Heart left ventricle (tissue), 16 donors: ENCODE measurements around the gene LHX6. TPM values are rescaled to one million over a fixed set of nuclear protein-coding genes. Genes with fewer than 3 reads are reported as not detected.

Source experiments
- ATAC-seq, 4 donors: fragments of 200-7000 bp; cut with Tn5 transposase; one replicate each; pipeline ENCODE4 v1.9.1; 2020 to 2022; ENCODE audit warnings: moderate library complexity in 4 of 4, mild to moderate bottlenecking in 3 of 4, moderate number of reproducible peaks in 1 of 4
- DNase-seq, 5 donors: peaks; one replicate each; pipeline ENCODE4 v3.0.0-alpha.2; 2020
- H3K27ac ChIP-seq, 12 donors: fragments of 200-600 bp; sonication (generic) in 4 of 12; one replicate each; pipeline versions ENCODE4 v1.5.0 to v1.8.0; 2016 to 2022; ENCODE audit warnings: mild to moderate bottlenecking in 2 of 12
- H3K27me3 ChIP-seq, 9 donors: fragments of 200-600 bp; sonication (generic) in 2 of 9; one replicate each; pipeline versions ENCODE4 v1.5.1 to v1.8.0; 2016 to 2022; ENCODE audit warnings: mild to moderate bottlenecking in 3 of 9
- H3K36me3 ChIP-seq, 9 donors: fragments of 200-600 bp; sonication (generic) in 2 of 9; one replicate each; pipeline versions ENCODE4 v1.5.0 to v1.8.0; 2018 to 2022; ENCODE audit warnings: mild to moderate bottlenecking in 2 of 9
- H3K4me1 ChIP-seq, 12 donors: fragments of 200-600 bp; sonication (generic) in 4 of 12; one replicate each; pipeline versions ENCODE4 v1.5.0 to v1.8.0; 2016 to 2022; ENCODE audit warnings: mild to moderate bottlenecking in 3 of 12
- H3K4me3 ChIP-seq, 12 donors: fragments of 200-600 bp; sonication (generic) in 4 of 12; one replicate each; pipeline versions ENCODE4 v1.5.0 to v1.8.0; 2017 to 2022; ENCODE audit warnings: mild to moderate bottlenecking in 9 of 12, moderate library complexity in 4 of 12
- H3K9me3 ChIP-seq, 12 donors: fragments of 200-600 bp; sonication (generic) in 4 of 12; one replicate each; pipeline versions ENCODE4 v1.5.0 to v1.8.0; 2016 to 2022; ENCODE audit warnings: mild to moderate bottlenecking in 1 of 12
- POLR2A ChIP-seq, 2 donors: fragments of 450-650 bp; IDR thresholded peaks; one replicate each; pipeline ENCODE4 v1.6.1; 2017; ENCODE audit warnings: antibody characterized with exemption in 2 of 2, mild to moderate bottlenecking in 2 of 2, moderate library complexity in 2 of 2
- WGBS, 4 donors: extraction: QIAGEN DNeasy Blood & Tissue Kit in 2 of 4; methylation state at CpG; one replicate each; pipeline versions ENCODE4 v1.1.5 to v1.1.7; 2013 to 2018; 5-methylcytosine and 5-hydroxymethylcytosine counted together
- intact Hi-C, 10 donors: fragments of 100-400 bp; cut with DNase I; formaldehyde crosslinking; loops; one replicate each; pipeline versions ENCODE4 v1.11.1 to v1.14.2; 2022
- polyA plus RNA-seq, 2 donors: library from polyadenylated mRNA; stranded (reverse); fragments of 200-250 nt; gene quantifications; one replicate each; pipeline ENCODE4 v1.2.3, GENCODE V29; 2013
- total RNA-seq, 9 donors: library from RNA; depleted of rRNA in 2 of 9; stranded (reverse); fragments of >200 nt in 2 of 9; fragmentation: NEBNext Ultra II Directional in 3 of 9; extraction: Animal tissue kit (Norgen Biotek cat#: 25700) in 3 of 9; gene quantifications; one replicate each; pipeline versions ENCODE4 v1.1.0 to v1.2.4, GENCODE V29; 2016 to 2023
- TF ChIP-seq, protein P1 (sequence below), 12 donors: fragments of 200-600 bp; sonication (generic) in 4 of 12; IDR thresholded peaks; one replicate each; pipeline versions ENCODE4 v1.5.0 to v1.8.0; 2018 to 2022; ENCODE audit warnings: antibody characterized with exemption in 12 of 12, mild to moderate bottlenecking in 5 of 12
- donor health status: ischemic (EF 13 %, LVEDD 7.1; RV severe dilation, severe dysfunction).
- donor health status: healthy with polysubstance abuse.
- donor health status: DM: no; HTN: yes; CAD: no.
- donor health status: DM: no; HTN: no; CAD: no.
- donor health status: ischemic (EF 25% LVEDD 6.9; RV normal size, moderate dysfunction).
- donor health status: ischemic (EF 25% LVEDD 5.7; RV mildly dilated, moderate dysfunction).
- donor health status: healthy.
- donor health status: DM: yes; HTN: yes; CAD: no.
- donor health status: ischemic (EF 35%, LVEDD 5.7; RV mildly dilated, moderate dysfunction).
- donor health status: nonischemic (EF 11% LVEDD 7.7; RV severe dilation, severe dysfunction).
- donor health status: DM: yes; HTN: yes; CAD: no.
- donor health status: PGD.
- donor health status: ischemic (EF 29% LVEDD 5.4; RV normal size, mild dysfunction).
- donor health status: nonischemic (EF 23%, LVEDD 6.1; RV moderate dilation, normal function).

LHX6 gene
- total and polyA plus RNA-seq, 11 donors = 2.9 to 11.2 (median 6.5) TPM

GRCh38 chr9:122274055-122274454 lies 45.3 kb upstream of the LHX6 start:
- Histone ChIP-seq H3K4me3 (no peak overlapping the region), H3K27ac (no peak overlapping the region), H3K4me1 (peaks cover 0 to 5% (median 0%) of the 10 kb centered on the region in 12 donors), H3K9me3 (peaks cover 0 to 29% (median 9%) of the 10 kb centered on the region in 12 donors), H3K36me3 (peaks cover 0 to 43% (median 26%) of the 10 kb centered on the region in 9 donors), H3K27me3 (no peaks in the 10 kb centered on the region)
- DNase-seq (no peak), ATAC-seq (no peak)
- intact Hi-C loops = no loop called here
- 84 to 100% (median 96%) methylated on average over 2 of the region's 2 CpGs for WGBS, 4 donors
- TF ChIP-seq, protein P1, sequence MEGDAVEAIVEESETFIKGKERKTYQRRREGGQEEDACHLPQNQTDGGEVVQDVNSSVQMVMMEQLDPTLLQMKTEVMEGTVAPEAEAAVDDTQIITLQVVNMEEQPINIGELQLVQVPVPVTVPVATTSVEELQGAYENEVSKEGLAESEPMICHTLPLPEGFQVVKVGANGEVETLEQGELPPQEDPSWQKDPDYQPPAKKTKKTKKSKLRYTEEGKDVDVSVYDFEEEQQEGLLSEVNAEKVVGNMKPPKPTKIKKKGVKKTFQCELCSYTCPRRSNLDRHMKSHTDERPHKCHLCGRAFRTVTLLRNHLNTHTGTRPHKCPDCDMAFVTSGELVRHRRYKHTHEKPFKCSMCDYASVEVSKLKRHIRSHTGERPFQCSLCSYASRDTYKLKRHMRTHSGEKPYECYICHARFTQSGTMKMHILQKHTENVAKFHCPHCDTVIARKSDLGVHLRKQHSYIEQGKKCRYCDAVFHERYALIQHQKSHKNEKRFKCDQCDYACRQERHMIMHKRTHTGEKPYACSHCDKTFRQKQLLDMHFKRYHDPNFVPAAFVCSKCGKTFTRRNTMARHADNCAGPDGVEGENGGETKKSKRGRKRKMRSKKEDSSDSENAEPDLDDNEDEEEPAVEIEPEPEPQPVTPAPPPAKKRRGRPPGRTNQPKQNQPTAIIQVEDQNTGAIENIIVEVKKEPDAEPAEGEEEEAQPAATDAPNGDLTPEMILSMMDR (IDR thresholded peaks at IDR 0.05) = no peak
- TF ChIP-seq POLR2A (IDR thresholded peaks at IDR 0.05) = no peak

GRCh38 chr9:122268041-122268814 lies 39.5 kb upstream of the LHX6 start:
- Histone ChIP-seq H3K9me3 (no peaks in the 10 kb centered on the region), H3K4me3 (no peak overlapping the region), H3K27me3 (no peaks in the 10 kb centered on the region), H3K27ac (peak overlapping the region in 5 of 12 donors; percentile 0 to 32 (median 29)), H3K4me1 (peaks cover 11 to 37% (median 22%) of the 10 kb centered on the region in 12 donors), H3K36me3 (peaks cover 0 to 28% (median 22%) of the 10 kb centered on the region in 9 donors)
- TF ChIP-seq POLR2A (IDR thresholded peaks at IDR 0.05) = no peak
- TF ChIP-seq, protein P1 (IDR thresholded peaks at IDR 0.05) = no peak
- DNase-seq = no peak
- ATAC-seq = no peak
- intact Hi-C loops = loop anchor here in 6 of 10 donors (5.0 to 10.0 kb wide), 5 partner anchors 77 to 143 kb away; partner anchors contain the start of genes MORN5 (in 1 of the 6) and NDUFA8 (in 1 of the 6)
- WGBS, 4 donors = 57 to 71% (median 59%) methylated on average over 6 of the region's 6 CpGs

DNA sequence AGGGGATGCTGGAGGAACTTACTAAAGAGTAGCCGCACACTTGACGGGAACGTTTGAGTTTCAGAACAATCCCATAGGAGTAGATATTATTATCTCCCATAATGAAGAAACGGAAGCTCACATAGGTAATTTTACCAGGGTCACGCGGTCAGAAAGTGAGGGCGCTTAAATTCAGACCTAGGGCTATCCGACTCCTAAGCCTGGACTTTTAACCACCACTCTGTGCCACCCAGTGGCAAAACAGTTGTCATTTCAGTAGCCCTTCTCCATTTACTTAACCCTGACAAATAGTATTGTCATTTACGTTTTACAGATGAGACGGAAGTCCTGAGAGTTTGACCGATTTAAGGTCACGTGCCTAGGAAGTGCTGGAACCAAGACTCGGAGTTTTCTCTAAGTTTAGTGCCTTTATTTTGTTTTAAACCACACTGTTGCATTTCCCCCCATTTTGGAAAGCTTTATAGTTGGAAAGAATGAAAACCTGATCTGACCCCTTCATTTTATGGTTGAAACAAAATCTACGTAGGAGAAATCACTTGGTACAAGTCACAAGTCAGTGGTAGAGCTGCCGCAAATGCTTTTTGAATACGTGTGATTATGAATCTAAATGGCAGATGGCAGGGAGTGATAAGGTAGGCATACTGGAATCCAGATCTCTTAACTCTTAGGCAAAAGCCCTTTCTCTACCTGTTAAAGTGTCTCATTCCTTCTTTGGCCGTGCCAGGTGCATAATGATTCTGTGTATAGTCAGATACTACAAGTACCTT lies 36.6 kb upstream of the LHX6 start:
- Histone ChIP-seq H3K9me3 (no peaks in the 10 kb centered on the region), H3K27ac (peak overlapping the region; percentile 78 to 97 (median 94)), H3K36me3 (peaks cover 0 to 14% (median 8%) of the 10 kb centered on the region in 9 donors), H3K27me3 (no peaks in the 10 kb centered on the region), H3K4me3 (peak overlapping the region; percentile 52 to 77 (median 72)), H3K4me1 (peaks cover 19 to 61% (median 44%) of the 10 kb centered on the region in 12 donors)
- intact Hi-C loops = loop anchor here in 7 of 10 donors (2.0 to 10.0 kb wide), 7 partner anchors 79 to 141 kb away; partner anchors contain the start of genes MORN5 (in 2 of the 7) and NDUFA8 (in 2 of the 7)
- WGBS, 4 donors = 8 to 11% (median 9%) methylated on average over 17 of the region's 17 CpGs
- peak; percentile 5 to 24 (median 11) for ATAC-seq
- TF ChIP-seq POLR2A (IDR thresholded peaks at IDR 0.05) = no peak
- TF ChIP-seq, protein P1 (IDR thresholded peaks at IDR 0.05) = peak in 1 of 12 donors; percentile 10
- DNase-seq = no peak
